GM12892 (cell line): ENCODE measurements around the gene CELF2.
A peak's percentile ranks its signal among the peaks of the same experiment; 100 is the strongest.
"Not testable (repeated sequence)": the region's sequence is repeated elsewhere in the genome, so short reads cannot be mapped to it uniquely, and the experiment has no call there.

Source experiments
- DNase-seq: peaks from one replicate; pipeline ENCODE4 v3.0.0; 2011; ENCODE audit not compliant: insufficient read length
- FAIRE-seq: peaks from 2 replicates; lab custom pipeline; 2011; peaks lifted over from hg19 to GRCh38; lab: Jason Lieb, UNC
- POLR2A ChIP-seq: IDR thresholded peaks from 2 replicates; pipeline ENCODE4 v1.6.1; 2011; ENCODE audit warnings: low read depth, low read length, control low read depth
- POLR2AphosphoS5 ChIP-seq: IDR thresholded peaks from 2 replicates; pipeline ENCODE4 v1.6.1; 2011; ENCODE audit warnings: low read depth, low read length, control low read depth
- TAF1 ChIP-seq: IDR thresholded peaks from 2 replicates; pipeline ENCODE4 v1.6.1; 2011; ENCODE audit warnings: low read depth, mild to moderate bottlenecking, control low read depth, low read length, borderline replicate concordance

The CELF2 gene

DNA sequence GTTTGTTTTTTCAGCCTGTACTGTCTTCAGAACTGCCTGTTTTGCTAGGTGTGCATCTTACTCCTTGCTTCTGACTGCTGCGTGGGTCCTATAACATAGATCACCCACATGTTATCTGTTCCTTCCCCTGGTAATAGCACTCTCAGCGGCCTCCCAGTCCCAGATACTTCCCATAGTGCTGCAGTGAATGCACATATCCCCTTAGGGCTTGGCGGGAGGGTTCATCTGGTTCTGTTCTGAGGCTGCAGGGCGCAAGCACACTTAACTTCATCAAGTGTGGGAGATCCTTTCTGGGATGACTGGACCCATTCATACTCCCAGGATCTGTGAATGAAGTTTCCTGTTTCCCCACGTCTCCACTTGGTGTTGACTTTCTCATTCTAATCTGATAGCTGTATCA, 90.7 kb downstream of the CELF2 start:
- DNase-seq: no peak
- TF ChIP-seq TAF1 (no peak), POLR2AphosphoS5 (no peak), POLR2A (no peak)
- no peak for FAIRE-seq

DNA sequence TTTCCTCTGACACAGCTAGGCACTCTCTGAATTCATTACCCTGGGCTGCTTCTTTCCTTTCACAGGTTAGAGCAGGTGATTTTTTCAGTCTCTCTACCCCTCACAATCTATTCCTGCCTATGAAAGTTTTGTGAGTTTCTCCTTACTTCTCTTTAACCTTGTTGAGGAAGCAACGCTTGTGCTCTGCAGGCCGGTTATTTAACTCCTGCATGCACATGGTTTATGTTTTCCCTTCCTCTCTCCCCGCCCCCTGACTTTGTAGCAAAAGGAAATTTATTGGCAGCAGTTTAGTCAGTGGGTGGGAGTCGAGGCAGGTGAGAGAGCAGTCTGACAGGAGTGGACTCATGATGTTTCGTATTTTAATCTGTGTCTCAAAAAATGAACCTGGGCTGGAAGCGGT, 91.9 kb downstream of the CELF2 start:
- FAIRE-seq (no peak), DNase-seq (no peak)
- TF ChIP-seq POLR2AphosphoS5 (no peak), POLR2A (no peak), TAF1 (no peak)

DNA sequence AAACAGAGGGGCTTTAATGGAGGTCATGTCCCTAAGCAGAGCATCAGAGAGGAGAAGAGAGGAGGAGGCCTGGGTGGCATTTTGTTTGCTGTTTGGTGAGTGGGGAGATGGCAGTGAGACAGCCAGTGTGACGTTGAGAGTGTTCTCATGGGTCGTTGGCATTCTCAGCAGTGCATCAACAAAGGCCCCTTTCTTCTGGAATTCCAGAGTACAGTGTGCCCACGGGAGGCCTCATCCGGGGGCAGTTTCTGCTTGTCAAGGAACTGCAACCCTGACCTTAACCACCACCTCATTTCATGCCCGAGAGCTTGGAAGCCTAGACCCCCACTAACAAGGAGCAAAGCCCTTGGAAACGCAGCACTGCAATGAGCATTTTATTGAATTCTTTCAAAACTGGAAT, 92.9 kb downstream of the CELF2 start:
- no peak for FAIRE-seq
- no peak for DNase-seq
- TF ChIP-seq TAF1 (no peak), POLR2A (no peak), POLR2AphosphoS5 (no peak)

DNA sequence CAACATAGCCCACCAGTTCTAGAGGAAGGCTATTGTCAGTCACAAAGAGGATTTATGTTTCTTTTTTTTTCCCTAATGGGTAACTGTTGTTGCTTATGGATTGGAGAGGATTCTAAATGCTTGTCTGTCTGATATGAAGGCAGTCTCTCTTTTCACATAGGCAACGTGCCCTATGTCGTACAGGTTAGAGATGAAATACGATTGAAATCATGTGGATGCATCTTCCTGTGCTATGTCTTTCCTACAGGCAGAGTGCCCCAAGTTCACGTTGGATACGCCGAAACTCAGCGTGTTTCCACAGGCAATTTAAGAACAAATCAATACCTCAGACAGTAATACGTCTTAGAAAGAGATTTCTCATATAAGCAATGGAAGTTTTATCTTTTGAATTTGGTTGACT, 93.8 kb downstream of the CELF2 start:
- DNase-seq: no peak
- TF ChIP-seq POLR2AphosphoS5 (no peak), TAF1 (no peak), POLR2A (no peak)
- FAIRE-seq: no peak

DNA sequence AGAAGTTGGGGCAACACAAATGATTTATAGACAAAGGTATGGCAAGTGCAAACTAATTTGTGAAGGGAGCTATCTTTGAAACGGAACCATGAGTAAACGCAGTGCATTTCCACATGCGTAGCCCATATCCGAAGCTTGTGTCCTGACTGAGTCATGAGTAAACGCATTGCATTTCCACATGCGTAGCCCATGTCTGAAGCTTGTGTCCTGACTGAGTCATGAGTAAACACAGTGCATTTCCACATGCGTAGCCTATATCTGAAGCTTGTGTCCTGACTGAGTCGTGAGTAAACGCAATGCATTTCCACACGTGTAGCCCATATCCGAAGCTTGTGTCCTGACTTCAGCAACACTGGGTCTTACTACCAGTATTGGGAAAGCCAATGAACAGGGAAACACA, 95.0 kb downstream of the CELF2 start:
- TF ChIP-seq POLR2AphosphoS5: no peak
- TF ChIP-seq TAF1: no peak
- TF ChIP-seq POLR2A: no peak
- FAIRE-seq: peak; percentile 65
- no peak for DNase-seq

DNA sequence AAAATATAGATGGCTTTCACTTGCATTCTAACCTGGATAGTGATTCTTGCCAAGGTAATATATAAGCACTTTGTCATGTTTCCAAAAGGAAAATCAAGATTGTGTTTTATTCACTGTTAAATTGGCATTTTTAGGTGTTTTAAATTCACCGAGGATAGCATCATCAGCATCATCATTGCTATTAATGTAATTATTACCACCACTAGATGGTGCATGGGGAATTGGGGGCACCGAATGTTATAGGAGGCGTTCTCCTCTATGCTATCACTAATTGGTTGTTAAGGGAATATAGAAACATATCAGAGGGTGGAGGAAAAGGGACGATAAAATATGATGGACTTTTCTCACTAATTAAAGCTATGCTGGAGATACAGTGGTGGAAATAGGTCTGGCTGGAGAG, 95.5 kb downstream of the CELF2 start:
- no peak for TF ChIP-seq POLR2AphosphoS5
- TF ChIP-seq TAF1: no peak
- TF ChIP-seq POLR2A: no peak
- DNase-seq (no peak), FAIRE-seq (peak; percentile 80)

DNA sequence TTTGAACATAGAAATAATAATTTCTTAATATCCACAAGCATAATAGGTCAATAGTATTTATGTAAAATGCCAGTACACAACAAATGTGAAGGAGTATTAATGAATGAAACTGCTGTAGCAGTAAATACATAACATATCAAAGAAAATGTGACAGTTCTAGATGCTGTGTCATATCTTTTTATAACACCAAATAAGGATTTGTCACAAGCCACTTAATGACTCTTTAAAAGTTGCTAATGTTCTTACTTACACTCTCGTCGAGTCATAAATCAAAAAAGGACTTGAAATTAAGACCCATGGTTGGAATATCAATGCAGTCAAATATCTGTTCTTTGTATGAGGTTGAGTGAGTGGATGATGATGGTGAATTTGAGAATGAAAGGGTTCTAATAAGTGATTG, 96.6 kb downstream of the CELF2 start:
- no peak for FAIRE-seq
- no peak for DNase-seq
- no peak for TF ChIP-seq POLR2AphosphoS5

DNA sequence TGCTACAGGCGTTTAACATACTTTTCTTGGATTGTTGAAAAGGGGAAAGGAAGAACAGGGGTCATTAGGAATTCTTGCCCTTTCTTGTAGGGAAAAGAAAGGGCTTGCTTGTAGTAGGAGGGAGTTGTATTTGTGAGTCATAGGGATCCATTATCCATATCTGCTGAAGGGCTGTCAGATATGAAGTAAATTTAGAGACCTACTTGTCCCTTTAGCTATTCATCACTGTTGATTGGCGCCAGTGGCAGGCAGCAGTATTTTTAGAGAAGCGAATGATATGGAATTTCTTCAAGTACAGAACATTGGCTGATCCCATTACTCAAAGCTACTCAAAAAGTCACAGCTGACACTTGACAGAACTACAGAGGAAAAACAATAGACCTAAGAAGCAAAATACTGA, 97.7 kb downstream of the CELF2 start:
- DNase-seq (no peak), FAIRE-seq (no peak)
- no peak for TF ChIP-seq TAF1

DNA sequence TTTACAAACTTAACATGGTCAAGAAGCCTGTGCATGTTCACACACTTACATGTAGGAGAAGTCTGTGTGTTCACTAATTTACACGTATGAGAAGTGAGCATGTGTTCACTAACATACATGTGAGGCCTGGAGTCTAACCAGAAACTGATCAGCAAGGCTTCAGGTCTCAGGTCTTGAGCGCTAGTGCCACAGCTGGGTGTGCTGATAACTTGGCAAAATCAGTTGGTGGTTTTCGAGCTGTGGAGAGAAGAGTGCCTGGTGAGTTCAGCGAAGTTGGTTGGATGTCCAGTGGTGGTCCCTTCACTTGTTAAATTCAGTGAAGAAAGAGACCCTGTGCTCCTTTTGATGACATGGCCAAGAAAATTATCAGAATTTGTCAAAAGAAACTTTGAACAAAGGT, 98.7 kb downstream of the CELF2 start:
- TF ChIP-seq TAF1 (no peak), POLR2A (no peak), POLR2AphosphoS5 (no peak)
- DNase-seq (no peak), FAIRE-seq (no peak)

DNA sequence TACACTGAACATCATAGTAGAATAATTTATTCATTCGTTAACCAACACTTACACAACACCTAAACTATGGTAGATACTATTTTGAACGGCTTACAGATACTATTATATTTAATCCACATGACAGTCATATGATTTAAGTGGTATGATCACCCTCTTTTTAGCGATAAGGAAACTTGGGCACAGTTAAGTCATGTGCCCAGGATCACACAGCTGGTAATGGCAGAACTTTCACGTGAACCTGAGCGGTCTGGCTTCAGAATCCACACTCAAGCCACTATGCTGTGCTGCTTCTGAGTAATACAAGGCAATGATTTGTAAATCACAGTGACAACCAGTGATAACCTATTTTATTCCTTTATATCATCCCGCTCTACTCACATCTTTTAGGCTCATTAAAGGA, 99.1 kb downstream of the CELF2 start:
- TF ChIP-seq TAF1: no peak
- TF ChIP-seq POLR2A: no peak
- no peak for TF ChIP-seq POLR2AphosphoS5
- no peak for DNase-seq
- FAIRE-seq: no peak

DNA sequence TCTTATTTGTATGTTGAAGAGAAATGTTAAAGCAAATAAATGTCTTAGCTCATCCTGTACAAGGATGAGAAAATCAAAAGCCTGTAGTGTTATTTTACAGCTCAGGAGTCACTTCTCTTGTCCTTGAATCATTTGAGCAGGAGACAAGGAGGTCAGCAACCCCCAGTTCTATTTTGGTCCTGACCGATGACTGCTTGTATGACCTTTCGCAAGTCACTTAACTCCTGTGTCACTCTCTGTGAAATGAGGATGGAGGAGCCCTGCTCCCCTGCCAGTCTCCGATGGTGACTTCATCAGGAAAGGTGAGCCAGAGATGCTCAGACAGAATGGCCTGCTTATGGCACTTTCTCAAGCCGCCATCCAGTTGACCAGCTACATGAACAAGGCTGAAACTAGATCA, 101.0 kb downstream of the CELF2 start:
- TF ChIP-seq POLR2A (no peak), POLR2AphosphoS5 (no peak), TAF1 (no peak)
- no peak for DNase-seq
- no peak for FAIRE-seq

DNA sequence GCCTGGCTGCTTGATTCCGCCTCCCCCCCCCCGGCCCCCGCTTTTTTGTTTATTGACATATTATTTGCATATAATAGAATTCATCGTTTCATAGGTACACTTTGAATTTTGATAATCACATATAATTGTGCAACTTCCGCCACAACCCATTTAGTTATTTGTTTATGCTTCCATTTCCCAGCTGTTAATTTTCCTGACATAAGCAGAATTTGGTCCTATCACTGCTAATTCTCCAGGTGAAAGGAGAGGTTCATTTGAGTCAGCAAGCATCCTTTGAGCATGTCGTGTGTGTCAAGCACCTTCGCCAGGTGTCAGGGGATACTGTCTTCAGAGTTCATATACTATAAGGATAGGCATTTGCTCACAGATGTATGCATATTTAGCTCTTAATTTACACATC, 102.2 kb downstream of the CELF2 start:
- DNase-seq (no peak), FAIRE-seq (no peak)
- TF ChIP-seq POLR2AphosphoS5 (no peak), TAF1 (no peak), POLR2A (no peak)

DNA sequence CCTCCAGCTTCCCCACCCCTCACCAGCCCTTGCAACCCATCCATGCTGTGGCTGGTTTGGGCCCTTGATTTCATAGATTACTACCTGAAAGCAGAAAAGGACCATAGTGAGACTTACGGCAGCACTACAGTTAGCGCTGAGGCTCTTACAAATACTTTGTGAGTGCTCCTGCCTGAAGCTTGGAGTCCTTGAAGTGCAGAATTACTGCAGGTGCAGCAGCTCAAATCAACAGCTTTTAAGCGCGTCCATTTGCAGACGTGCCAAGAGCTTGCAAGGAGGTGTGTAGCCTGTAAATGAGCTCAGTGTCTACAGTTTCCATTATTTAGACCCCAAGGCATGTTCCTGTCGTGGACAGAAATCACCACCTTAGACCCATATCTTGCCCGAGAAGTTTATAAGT, 103.0 kb downstream of the CELF2 start:
- DNase-seq (no peak), FAIRE-seq (no peak)
- TF ChIP-seq TAF1 (no peak), POLR2A (no peak), POLR2AphosphoS5 (no peak)

DNA sequence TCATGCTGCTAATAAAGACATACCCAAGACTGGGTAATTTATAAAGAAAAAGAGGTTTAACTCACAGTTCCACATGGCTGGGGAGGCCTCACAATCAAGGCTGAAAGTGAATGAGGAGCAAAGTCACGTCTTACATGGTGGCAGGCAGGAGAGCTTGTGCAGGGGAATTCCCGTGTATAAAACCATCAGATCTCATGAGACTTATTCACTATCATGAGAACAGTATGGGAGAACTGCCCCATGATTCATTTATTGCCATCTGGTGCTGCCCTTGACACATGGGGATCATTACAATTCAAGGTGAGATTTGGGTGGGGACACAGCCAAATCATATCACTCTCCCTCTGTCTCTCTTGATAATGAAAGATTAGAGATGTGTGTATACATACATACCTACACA, 106.2 kb downstream of the CELF2 start:
- not testable (repeated sequence) for FAIRE-seq, DNase-seq

DNA sequence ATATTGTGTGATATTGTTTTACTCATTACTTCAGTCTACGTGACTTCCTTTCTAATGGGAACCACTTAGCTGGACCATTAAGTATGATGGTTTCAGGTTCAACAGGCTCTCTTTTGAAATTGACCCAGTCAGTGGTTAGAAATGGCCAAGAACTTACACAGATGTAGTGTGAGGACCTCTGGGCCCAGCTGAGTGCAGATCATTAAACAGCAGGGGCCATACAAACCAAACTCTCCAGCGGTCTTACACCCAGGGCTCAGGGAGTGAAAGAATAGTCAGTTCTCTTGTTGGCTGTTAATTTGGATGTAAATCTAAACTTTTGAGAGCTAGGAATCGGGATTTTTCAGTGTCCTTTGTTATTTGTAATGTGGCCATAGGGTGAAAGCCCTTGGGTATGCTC, 107.3 kb downstream of the CELF2 start:
- TF ChIP-seq POLR2AphosphoS5: no peak
- no peak for TF ChIP-seq POLR2A
- TF ChIP-seq TAF1: no peak
- DNase-seq (no peak), FAIRE-seq (no peak)

DNA sequence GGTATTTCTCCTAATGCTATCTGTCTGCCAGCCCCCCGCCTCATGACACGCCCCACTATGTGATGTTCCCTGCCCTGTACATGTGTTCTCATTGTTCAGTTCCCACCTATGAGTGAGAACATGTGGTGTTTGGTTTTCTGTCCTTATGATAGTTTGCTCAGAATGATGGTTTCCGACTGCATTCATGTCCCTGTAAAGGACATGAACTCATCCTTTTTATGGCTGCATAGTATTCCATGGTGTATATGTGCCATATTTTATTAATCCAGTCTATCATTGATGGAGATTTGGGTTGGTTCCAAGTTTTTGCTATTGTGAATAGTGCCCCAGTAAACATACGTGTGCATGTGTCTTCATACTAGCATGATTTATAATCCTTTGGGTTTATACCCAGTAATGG, 109.3 kb downstream of the CELF2 start:
- DNase-seq, FAIRE-seq: not testable (repeated sequence)
